ENCODE data around the gene TINAG.
"Not testable (repeated sequence)": the region's sequence is repeated elsewhere in the genome, so short reads cannot be mapped to it uniquely, and the experiment has no call there.

TINAG gene

DNA sequence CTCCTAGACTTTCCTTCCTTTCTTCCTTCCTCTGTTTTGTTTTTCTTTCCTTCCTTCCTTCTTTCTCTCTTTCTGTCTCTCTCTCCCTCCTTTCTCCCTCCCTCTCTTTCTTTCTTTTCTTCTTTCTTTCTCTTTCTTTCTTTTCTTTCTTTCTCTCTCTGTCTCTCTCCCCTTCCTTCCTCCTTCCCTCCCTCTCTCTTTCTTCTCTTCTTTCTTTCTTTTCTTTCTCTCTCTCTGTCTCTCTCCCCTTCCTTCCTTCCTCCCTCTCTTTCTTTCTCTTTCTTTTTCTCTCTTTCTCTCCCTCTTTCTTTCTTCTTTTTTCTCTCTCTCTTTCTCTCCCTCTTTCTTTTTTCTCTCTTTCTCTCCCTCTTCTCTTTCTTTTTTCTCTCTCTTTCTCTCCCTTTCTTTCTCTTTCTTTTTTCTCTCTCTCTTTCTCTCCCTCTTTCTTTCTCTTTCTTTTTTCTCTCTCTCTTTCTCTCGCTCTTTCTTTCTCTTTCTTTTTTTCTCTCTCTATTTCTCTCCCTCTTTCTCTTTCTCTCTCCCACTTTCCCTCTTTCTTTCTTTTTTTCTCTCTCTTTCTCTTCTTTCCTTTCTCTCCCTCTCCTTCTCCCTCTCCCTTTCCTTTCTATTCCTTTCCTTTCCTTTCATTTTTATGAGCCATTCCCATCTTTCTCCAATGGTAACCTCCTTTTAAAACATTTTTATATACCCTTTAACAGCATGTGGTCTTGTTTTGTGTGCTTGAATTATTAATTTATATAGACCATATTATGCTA lies 2.3 kb downstream of the TINAG start:
- no peak for DNase-seq

DNA sequence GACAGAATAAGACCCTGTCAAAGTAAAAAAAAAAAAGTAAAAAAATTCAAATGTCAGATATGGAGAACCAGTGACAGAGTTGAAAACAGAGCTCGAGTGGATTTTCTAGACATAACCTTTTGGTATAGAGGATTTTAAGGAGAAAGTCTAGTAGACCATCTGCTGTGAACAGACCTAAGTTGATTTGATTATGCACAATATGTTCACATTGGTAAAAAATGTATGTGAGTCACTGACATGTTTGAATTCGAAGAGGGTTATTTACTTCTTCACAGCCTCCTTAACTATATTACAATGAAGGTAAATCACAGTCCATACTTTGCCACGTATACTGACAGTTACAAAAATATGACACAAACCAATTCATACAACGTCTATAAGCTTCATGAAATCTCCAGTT lies 7.4 kb downstream of the TINAG start:
- DNase-seq, result no peak

DNA sequence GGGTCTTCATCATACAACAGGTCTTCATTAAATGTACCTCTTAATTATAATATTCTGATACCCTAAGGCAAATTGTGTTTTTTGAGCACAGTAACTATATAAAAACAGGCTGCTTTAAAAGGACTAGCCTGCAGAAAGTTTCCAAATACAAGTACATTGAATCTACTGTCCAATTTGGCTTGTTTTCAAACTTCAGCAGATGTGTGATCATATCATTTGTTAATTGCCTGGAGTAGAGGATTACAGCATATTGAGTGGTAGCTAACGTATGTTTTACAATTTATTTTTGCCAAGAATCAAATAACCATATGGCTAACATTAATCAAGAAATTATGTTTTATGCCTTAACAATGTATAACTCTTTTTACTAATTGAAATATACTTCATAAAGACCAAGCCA lies 12.6 kb downstream of the TINAG start:
- no peak for DNase-seq

DNA sequence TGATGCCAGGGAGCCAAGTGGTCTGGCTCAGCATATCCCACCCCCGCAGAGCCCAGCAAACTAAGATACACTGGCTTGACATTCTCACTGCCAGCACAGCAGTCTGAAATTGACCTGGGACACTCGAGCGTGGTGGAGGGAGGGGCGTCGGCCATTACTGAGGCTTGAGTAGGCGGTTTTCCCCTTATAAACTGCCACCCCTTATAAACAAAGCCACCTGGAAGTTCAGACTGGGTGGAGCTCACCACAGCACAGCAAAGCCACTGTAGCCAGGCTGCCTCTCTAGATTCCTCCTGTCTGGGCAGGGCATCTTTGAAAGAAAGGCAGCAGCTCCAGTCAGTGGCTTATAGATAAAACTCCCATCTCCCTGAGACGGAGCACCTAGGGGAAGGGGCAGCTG lies 19.4 kb downstream of the TINAG start:
- no peak for DNase-seq

DNA sequence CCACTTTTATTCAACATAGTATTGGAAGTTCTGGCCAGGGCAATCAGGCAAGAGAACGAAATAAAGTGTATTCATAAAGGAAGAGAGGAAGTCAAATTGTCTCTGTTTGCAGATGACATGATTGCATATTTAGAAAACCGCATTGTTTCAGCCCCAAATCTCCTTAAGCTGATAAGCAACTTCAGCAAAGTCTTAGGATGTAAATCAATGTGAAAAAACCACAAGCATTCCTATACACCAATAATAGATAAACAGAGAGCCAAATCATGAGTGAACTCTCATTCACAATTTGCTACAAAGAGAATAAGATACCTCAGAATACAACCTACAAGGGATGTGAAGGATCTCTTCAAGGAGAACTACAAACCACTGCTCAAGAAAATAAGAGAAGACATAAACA lies 23.3 kb downstream of the TINAG start:
- DNase-seq, result not testable (repeated sequence)

DNA sequence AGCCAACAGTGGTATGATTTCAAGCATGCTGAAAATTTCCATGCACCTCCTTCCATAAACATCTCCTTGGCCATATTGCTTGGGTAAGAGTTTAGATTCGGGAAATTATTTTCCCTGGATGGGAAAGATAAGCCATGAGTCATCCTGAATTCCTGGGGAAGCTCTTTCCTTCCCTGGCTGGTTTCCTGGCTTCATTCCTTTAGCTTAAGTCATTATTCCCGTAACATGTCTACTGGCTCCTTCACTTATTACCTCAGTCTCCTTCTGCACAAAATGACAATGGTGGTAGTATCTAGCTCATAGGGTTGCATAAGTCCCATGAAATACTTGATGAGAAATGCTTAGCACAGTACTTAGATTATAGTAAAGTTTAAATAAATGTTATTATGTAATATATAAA lies 27.6 kb downstream of the TINAG start:
- DNase-seq, result no peak

DNA sequence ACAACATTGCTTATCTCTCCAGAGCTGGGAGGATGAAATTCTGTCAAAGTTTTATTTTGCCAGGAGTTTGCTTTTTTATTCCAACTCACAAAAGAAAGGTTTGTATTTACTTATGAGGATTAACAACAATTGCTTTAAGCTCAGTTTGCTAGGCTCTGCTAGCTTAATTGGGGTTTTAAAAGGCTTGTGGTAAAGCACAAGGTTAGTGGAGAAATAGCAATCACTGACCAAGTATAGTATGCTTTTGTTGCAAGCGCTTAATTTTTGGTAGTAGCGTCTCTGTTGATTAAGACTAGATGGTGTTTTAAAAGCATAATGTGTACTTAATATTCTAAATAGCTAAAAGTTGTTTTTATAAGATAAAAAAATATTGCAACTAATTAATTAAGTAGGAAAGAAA lies 45.7 kb downstream of the TINAG start:
- DNase-seq, result no peak

DNA sequence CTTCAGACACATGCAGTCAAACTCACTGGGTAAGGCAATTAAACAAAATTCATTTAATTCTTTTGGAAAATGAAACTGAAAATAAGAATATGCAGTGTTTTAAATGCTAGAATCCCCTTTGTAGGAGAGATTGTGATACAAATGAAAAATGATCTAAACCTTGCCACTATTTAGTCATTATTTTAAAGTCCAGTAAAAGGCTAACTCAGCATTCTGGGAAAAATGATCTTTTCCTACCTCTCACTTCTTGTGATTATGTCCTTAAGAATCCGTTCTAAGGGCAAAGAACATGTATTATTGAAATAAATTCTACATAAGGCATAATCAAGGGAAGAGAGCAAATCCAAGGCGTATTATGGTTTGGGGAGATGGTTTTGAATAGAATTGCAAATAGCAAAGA lies 46.4 kb downstream of the TINAG start:
- no peak for DNase-seq

DNA sequence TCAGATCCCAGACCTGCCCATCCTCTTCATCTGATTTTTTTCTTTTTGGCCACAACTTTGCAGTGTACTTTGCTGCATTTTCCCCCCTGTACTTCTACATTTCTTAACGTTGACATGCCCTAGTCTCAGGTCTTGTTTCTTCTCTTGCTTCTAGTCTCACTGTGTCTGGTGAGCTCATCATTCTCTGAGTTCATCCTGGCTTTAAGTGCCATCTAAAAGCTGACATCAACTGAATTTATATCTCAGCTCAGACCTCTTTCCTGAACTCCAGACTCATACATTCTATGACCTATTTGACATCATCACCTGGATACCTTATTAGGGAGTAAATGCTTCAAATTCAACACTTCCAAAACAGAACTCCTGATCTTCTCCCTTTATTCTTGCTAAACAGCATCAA lies 48.9 kb downstream of the TINAG start:
- DNase-seq, result no peak

DNA sequence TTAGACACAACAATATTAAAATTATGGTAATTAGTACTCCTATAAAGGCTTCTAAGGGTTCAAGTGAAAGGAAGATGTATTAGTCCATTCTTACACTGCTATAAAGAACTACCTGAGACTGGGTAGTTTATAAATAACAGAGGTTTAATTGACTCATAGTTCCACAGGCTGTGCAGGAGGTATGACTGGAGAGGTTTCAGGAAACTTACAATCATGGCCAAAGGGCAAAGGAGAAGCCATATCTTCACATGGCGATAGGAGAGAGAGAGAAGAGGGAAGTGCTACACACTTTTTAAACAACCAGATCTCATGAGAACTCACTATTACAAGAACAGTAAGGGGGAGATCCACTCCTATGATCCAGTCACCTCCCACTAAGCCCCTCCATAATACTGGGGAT lies 52.9 kb downstream of the TINAG start:
- DNase-seq, result no peak

DNA sequence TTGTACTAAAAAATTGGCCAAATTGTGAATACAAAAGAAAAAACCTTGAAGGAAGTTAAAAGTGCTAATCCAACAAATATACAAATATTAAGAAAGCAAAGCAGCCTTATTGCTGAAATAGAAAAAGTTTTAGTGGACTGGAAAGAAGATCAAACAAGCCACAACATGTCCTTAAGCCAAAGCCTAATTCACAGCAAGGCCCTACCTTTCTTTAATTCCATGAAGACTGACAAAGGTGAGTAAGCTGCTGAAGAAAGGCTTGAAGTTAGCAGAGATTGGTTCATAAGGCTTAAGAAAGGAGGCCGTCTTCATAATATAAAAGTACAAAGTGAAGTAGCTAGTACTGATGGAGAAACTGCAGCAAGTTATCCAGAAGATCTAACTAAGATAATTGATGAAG lies 53.5 kb downstream of the TINAG start:
- no peak for DNase-seq

DNA sequence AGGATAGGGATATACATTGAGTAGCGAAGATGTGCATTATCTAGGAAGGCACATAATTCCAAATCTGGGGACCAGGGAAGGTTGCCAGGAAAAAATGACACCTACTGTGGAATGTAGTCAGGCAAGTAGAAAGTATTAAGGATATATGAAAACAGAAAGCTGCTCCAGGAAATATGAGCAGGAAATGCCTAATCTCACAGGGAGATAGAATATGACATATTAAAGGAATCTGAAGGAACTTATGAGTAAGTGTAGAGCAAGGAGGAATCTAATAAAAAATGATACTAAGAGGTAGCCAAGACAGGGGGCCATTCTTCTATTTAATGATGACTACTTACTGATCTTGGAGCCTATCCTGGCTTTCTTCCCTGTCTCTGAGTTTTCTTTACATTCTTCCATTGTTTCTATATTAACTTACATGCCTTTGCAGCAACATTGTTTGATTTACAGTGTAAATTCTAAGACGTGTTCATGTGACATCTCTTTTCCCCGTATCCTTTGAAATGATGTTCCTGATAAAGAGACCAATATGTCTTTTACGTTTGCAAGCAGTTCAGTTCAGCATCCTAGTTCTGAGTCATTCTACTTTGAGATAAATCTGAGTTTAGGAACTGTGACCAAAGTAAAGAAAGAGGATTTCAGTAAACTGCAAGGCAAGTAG lies 58.6 kb downstream of the TINAG start:
- no peak for DNase-seq

DNA sequence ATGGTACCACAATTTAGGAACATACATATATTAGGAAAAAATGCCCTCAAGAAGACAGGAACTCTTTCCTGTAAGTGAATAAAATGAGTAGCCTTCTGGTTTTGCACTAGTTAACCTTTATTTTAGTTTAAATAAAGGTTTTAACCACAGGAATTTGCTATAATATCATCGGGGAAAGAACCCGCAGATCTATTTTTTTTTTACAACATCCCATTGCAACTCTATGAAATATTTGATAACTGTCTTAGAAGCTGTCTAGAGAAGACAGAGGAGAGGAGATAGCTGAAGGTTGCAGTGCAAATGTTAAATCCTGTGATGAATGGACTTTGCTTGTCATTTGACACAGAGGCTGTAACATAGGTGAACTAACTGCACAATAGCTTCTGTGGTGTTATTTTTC lies 69.5 kb downstream of the TINAG start:
- no peak for DNase-seq

DNA sequence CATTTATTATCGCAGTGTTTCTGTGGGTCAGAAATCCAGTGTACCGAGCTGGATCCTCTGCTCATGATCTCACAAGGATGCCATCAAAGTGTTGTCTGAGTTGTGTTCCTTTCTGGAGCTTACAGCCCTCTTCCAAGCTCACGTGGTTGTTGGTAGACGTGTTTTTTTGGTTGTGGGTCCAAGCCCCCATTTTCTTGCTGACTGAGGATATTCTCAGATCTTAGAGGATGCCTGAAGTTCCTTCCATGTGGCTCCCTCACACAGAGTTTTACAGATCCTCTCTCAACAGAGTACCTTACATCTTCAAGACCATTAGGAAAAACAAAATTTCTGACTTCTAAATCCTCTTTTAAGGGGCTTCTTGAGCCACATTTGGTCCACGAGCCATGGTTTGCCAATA lies 78.1 kb downstream of the TINAG start:
- DNase-seq, result no peak

DNA sequence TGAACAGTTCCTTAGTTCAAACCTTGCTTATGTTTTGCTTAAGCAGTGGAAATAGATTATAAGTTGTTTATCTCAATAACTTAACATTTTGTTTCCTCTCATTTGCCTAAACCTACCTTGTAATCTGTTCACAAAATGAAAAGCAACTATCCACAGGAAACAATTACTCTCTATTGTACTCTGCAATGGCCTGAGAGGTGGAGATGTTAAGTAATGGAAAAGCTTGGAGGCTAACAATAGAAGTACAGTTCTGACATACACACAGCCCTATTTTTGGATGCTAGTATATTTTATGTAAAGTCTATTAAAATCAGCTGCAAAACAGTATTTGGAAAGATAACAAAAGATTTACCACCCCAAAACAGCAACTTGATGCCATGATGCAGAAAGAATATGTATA lies 82.1 kb downstream of the TINAG start:
- DNase-seq, result no peak

DNA sequence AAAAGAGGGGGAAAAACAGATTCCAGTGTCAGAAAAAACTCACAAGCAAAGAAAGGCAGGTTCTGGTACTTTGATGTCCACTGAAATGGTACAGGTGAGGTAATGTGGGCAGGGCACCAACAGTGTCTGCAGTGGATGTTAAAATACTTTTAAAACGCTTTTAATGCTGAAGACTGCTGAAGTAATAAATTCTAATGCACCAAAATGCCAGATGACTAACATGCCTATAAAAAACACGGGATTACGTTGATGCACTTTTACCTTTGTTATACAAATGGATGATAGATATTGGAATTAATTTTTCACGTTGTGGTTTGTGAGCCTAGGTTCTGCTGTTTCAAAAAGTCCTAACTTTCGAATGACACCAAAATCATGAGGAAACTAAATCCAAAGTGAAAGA lies 83.3 kb downstream of the TINAG start:
- DNase-seq, result no peak

DNA sequence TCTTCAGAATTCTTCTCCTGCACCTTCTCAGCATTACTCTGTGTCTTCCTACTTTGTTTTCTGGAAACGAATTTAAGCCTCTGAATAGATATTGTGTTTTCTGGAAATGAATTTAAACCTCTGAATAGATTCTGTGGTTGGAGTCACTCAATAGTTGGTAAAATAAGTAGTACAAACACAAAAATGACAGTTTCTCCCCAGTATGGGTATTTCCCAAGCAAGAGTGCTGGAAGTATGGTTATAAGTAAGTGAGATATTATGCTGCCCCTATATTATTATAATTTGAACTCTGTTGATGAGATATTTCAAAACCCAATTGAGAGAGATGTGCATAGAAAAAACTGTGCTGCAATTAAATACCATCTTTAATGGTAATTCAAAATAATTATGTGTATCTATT lies 94.9 kb downstream of the TINAG start:
- DNase-seq, result no peak

DNA sequence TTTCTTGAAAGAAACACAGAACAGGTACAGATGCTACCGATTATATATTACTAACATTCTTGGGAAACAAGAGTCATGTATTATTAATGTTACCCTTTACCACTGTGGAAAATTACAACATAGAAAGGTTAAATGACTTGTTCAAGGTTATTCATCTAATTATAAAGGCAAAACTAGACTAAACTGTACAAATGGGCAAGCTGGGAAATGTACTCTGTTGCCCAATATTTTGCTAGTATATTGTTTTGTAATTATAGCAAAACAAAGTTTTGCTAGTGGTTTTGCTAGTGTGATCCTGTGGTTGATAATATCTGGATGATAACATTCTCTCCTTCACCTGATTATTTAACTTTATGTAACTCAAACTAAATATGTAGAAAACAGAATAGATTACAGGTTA lies 96.5 kb downstream of the TINAG start:
- no peak for DNase-seq

DNA sequence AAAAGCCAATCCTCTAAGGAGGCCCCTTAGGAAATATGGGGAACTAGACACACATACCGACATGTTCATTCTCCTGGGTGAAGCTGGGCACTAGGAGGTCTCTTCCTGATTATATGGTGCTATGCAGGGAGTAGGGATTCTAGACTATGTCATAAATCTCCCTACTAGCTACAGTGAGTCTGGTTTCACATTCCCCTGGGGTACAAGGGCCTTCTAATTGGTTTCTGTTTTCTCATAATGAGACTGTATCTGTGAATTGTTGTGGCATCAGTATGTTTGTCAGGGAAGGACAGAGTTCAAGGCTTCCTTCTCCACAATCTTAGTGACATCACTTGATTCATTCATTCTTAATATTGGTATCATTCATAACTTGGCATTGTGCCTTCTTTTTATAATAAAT lies 103.5 kb downstream of the TINAG start:
- no peak for DNase-seq

DNA sequence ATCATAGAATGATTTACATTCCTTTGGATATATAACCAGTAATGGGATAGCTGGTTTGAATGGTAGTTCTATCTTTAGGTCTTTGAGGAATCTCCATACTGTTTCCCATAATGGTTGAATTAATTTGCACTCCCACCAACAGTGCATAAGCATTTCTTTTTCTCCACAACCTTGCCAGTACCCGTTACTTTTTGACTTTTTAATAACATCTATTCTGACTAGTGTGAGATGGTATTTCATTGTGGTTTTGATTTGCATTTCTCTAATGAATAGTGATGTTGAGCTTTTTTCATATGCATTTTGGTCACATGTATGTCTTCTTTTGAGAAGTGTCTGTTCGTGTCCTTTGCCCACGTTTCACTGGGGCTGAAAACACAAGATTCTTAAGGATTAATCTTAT lies 107.3 kb downstream of the TINAG start:
- no peak for DNase-seq

DNA sequence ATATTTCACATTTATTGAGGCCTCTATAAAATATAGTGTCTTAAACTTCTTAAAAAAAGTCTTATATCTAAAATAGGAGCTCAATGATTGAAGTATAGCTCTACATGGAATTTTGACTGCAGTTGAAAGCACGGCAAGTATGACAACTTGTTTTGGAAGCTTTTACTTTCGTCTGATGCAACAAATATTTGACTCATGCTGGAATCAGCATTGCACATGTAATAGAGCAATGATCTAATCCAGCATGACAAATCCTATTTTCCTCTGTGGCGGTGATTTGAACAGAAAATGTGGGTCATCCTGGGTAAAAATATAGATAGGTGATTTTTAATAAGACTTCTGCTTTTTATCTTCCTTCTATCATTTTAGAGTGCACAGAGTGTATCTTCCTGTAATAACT lies 111.6 kb downstream of the TINAG start:
- DNase-seq, result no peak

DNA sequence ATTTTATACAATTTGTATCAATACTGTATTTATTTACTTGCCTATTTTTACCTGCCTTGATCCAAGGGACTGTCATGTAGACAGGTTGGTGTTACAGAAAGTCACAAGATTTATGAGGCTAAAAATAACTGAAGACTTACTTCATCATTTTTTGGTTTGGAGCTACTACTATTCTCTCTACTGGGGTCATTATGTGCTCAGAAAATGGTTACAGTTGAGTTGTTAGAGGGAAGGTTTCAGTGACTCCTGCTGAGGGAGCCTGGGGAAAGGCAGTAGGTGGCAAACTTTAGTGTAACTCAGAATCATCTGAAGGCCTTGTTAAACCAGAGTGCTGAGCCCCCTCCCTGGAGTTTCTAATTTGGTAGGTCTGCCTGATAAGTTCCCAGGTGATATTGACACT lies 118.8 kb downstream of the TINAG start:
- DNase-seq, result no peak

DNA sequence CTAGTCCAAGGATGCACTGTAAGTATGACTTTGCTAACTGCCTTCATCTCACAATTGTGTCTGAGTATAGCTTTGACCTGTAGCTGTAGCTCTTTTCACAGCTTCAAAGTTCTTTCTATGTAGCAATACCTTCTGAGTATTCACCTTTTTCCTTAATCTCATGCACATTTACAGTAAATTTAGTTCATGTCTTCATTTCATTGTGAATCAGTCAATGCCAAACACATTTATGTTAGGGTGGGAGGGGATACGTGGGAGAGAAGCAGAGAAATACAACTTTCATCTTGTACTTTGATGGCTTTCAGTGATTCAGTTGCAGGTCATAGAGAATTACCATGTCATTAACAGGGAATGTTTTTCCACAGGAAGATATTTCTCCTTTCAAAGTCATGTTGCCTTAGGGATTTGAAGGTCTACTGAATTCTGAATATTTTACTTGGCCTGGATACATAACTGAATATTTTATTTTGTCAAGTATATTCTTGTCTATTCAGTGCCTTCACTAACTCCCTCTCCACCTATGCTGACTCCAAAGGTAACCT lies 119.2 kb downstream of the TINAG start:
- no peak for DNase-seq

DNA sequence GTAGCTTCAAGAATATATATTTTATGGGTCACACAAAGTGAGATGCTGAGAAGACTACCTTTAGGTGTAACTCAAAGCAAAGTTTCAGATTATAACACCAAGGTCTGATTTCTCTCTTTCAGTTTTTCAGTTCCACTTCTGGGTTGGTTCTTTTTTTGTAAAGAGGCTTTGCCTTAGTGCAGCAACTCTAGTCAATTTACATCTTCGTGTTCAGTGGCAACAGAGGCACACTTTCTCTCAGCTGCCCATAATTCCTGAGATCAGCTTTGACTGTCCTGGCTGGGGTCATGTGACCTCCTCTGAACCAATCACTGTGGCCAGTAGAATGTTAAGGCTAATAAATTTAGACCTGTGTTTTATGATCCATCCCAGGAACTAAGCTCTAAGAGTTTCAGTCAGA lies 120.2 kb downstream of the TINAG start:
- no peak for DNase-seq

DNA sequence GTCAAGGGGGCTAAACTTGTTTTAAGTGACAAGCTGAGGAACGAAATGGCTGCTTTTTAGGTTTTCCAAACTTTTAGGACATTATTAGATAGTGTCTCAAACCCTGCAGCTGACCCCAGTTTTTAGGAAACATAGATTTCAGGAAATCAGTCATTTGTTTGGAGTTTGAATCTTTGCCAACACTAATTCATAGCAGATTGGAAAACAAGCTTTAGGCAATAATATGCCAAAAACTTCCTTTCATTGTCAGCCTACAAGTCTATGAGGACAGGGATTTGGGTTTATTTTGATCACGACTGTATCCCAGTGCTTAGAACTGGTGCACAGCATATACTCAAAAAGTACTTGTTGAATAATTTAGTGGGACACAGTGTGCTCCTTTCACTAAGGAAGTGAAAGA lies 123.2 kb downstream of the TINAG start:
- DNase-seq, result no peak
